HUES48 (cell line): ENCODE results near the gene BCKDHB.
"Not testable (repeated sequence)": the region's sequence is repeated elsewhere in the genome, so short reads cannot be mapped to it uniquely, and the experiment has no call there.

Experiments
- H3K27ac ChIP-seq: one replicate; pipeline ENCODE4 v1.7.0; 2013; ENCODE audit warnings: low read depth, low read length, inconsistent platforms
- H3K27me3 ChIP-seq: 2 replicates; pipeline ENCODE4 v1.6.1; 2013; ENCODE audit warnings: mild to moderate bottlenecking, low read length; ENCODE audit not compliant: control insufficient read depth, insufficient read depth
- H3K36me3 ChIP-seq: 2 replicates; pipeline ENCODE4 v1.6.1; 2013; ENCODE audit warnings: low read length; ENCODE audit not compliant: control insufficient read depth, insufficient read depth
- H3K4me1 ChIP-seq: 2 replicates; pipeline ENCODE4 v1.6.1; 2013; ENCODE audit warnings: mild to moderate bottlenecking, low read length; ENCODE audit not compliant: control insufficient read depth, insufficient read depth
- H3K4me3 ChIP-seq: 2 replicates; pipeline ENCODE4 v1.5.1; 2013; ENCODE audit warnings: mild to moderate bottlenecking, low read depth, low read length
- H3K9ac ChIP-seq: 2 replicates; pipeline ENCODE4 v1.6.1; 2013; ENCODE audit warnings: mild to moderate bottlenecking, low read depth, low read length, moderate library complexity
- H3K9me3 ChIP-seq: 2 replicates; pipeline ENCODE4 v1.6.1; 2013; ENCODE audit warnings: low read length; ENCODE audit not compliant: control insufficient read depth, insufficient read depth

The BCKDHB gene

GRCh38 chr6:80205404-80205803 is 98.9 kb downstream of the BCKDHB start:
- Histone ChIP-seq H3K36me3 (peaks cover 8% of the 10 kb centered on the region; the same call in 1 of the 2 replicates), H3K4me1 (peaks cover 4% of the 10 kb centered on the region), H3K4me3 (no peak overlapping the region), H3K27ac (no peak overlapping the region), H3K9me3 (no peaks in the 10 kb centered on the region), H3K9ac (no peak overlapping the region), H3K27me3 (no peaks in the 10 kb centered on the region)

GRCh38 chr6:80206758-80207157 is 100.3 kb downstream of the BCKDHB start:
- no peaks in the 10 kb centered on the region for H3K9me3 ChIP-seq
- H3K4me1 ChIP-seq, result peaks cover 16% of the 10 kb centered on the region
- H3K9ac ChIP-seq, result no peak overlapping the region
- H3K27me3 ChIP-seq, result no peaks in the 10 kb centered on the region
- H3K4me3 ChIP-seq, result no peak overlapping the region
- H3K27ac ChIP-seq, result no peak overlapping the region
- peaks cover 8% of the 10 kb centered on the region; the same call in 1 of the 2 replicates for H3K36me3 ChIP-seq

GRCh38 chr6:80209430-80209829 is 103.0 kb downstream of the BCKDHB start:
- H3K9ac ChIP-seq, result no peak overlapping the region
- no peaks in the 10 kb centered on the region for H3K27me3 ChIP-seq
- 0 out of 2 replicates have a peak, but pooled peaks cover 3% of the 10 kb centered on the region for H3K36me3 ChIP-seq
- no peak overlapping the region for H3K4me3 ChIP-seq
- H3K9me3 ChIP-seq, result no peaks in the 10 kb centered on the region
- no peak overlapping the region for H3K27ac ChIP-seq
- peaks cover 20% of the 10 kb centered on the region for H3K4me1 ChIP-seq

GRCh38 chr6:80210618-80211017 is 104.1 kb downstream of the BCKDHB start:
- peaks cover 20% of the 10 kb centered on the region for H3K4me1 ChIP-seq
- no peaks in the 10 kb centered on the region for H3K9me3 ChIP-seq
- no peak overlapping the region for H3K4me3 ChIP-seq
- no peaks in the 10 kb centered on the region for H3K36me3 ChIP-seq
- no peak overlapping the region for H3K9ac ChIP-seq
- H3K27me3 ChIP-seq, result no peaks in the 10 kb centered on the region
- peak overlapping the region; percentile 51 for H3K27ac ChIP-seq

- Histone ChIP-seq H3K4me1 (peaks cover 20% of the 10 kb centered on the region), H3K36me3 (no peaks in the 10 kb centered on the region), H3K27me3 (no peaks in the 10 kb centered on the region), H3K4me3 (no peak overlapping the region), H3K9ac (no peak overlapping the region), H3K27ac (no peak overlapping the region), H3K9me3 (no peaks in the 10 kb centered on the region)
Measured at GRCh38 chr6:80211286-80211685, 104.8 kb downstream of the BCKDHB start.

GRCh38 chr6:80211890-80212289 is 105.4 kb downstream of the BCKDHB start:
- H3K9me3 ChIP-seq, result not testable (repeated sequence)

GRCh38 chr6:80214436-80215022 is 108.1 kb downstream of the BCKDHB start:
- Histone ChIP-seq H3K27me3 (no peaks in the 10 kb centered on the region), H3K27ac (no peak overlapping the region), H3K9ac (no peak overlapping the region), H3K9me3 (no peaks in the 10 kb centered on the region), H3K4me3 (no peak overlapping the region), H3K36me3 (no peaks in the 10 kb centered on the region), H3K4me1 (peaks cover 20% of the 10 kb centered on the region)

More at GRCh38 chr6:80211890-80212289, 105.4 kb downstream of the BCKDHB start:
- H3K9ac ChIP-seq, H3K4me3 ChIP-seq, H3K27ac ChIP-seq, H3K36me3 ChIP-seq, H3K27me3 ChIP-seq: not testable (repeated sequence)
- peaks cover 20% of the 10 kb centered on the region for H3K4me1 ChIP-seq

- Histone ChIP-seq H3K9me3 (no peaks in the 10 kb centered on the region), H3K4me3 (no peak overlapping the region), H3K9ac (no peak overlapping the region), H3K27ac (no peak overlapping the region), H3K4me1 (peaks cover 19% of the 10 kb centered on the region), H3K27me3 (no peaks in the 10 kb centered on the region), H3K36me3 (no peaks in the 10 kb centered on the region)
Measured at GRCh38 chr6:80215063-80215462, 108.6 kb downstream of the BCKDHB start.

GRCh38 chr6:80217794-80218193 is 111.3 kb downstream of the BCKDHB start:
- no peaks in the 10 kb centered on the region for H3K36me3 ChIP-seq
- peaks cover 5% of the 10 kb centered on the region; the same call in 1 of the 2 replicates for H3K4me1 ChIP-seq
- no peak overlapping the region for H3K27ac ChIP-seq
- no peaks in the 10 kb centered on the region for H3K9me3 ChIP-seq
- H3K27me3 ChIP-seq, result no peaks in the 10 kb centered on the region
- H3K4me3 ChIP-seq, result no peak overlapping the region
- H3K9ac ChIP-seq, result no peak overlapping the region

- no peaks in the 10 kb centered on the region for H3K27me3 ChIP-seq
- H3K9ac ChIP-seq, result no peak overlapping the region
- peaks cover 12% of the 10 kb centered on the region for H3K4me1 ChIP-seq
- no peaks in the 10 kb centered on the region for H3K9me3 ChIP-seq
- H3K4me3 ChIP-seq, result no peak overlapping the region
- no peaks in the 10 kb centered on the region for H3K36me3 ChIP-seq
- no peak overlapping the region for H3K27ac ChIP-seq
Measured at GRCh38 chr6:80223743-80224212, 117.3 kb downstream of the BCKDHB start.

- Histone ChIP-seq H3K9me3 (no peaks in the 10 kb centered on the region), H3K27me3 (no peaks in the 10 kb centered on the region), H3K9ac (no peak overlapping the region), H3K4me3 (no peak overlapping the region), H3K36me3 (no peaks in the 10 kb centered on the region), H3K27ac (no peak overlapping the region), H3K4me1 (peaks cover 12% of the 10 kb centered on the region)
Measured at GRCh38 chr6:80226151-80226550, 119.7 kb downstream of the BCKDHB start.
